ENCODE data around the gene GDF2.

Gene GDF2

GRCh38 chr10:47326306-47326926 is 4.2 kb downstream of the GDF2 start:
- Histone ChIP-seq H2BK120ac (ENCODE audit: low read depth, low read length) (no peak overlapping the region), H3K23ac (ENCODE audit: low read length) (no peak overlapping the region), H2AK5ac (ENCODE audit: low read length) (no peak overlapping the region), H3K4ac (ENCODE audit: low read depth, low read length) (no peak overlapping the region), H3K9ac (ENCODE audit: low read length) (no peak overlapping the region), H2BK15ac (replicated peaks; ENCODE audit: low read depth) (no peak overlapping the region), H3K79me1 (ENCODE audit: low read length) (no peaks in the 10 kb centered on the region), H3K36me3 (ENCODE audit: control insufficient read depth, insufficient read depth, low read length) (no peaks in the 10 kb centered on the region), H2BK5ac (ENCODE audit: low read length) (no peak overlapping the region), H3K27ac (ENCODE audit: low read depth, low read length) (no peak overlapping the region), H3K4me1 (ENCODE audit: control insufficient read depth, low read depth, low read length) (no peaks in the 10 kb centered on the region), H3K18ac (ENCODE audit: low read length) (no peak overlapping the region), H4K5ac (ENCODE audit: low read length) (no peak overlapping the region), H4K8ac (ENCODE audit: low read depth, low read length) (no peak overlapping the region), H3K4me2 (ENCODE audit: low read length) (no peak overlapping the region), H3K27me3 (ENCODE audit: insufficient read depth, low read length, poor library complexity) (no peaks in the 10 kb centered on the region), H3K56ac (ENCODE audit: low read length) (no peak overlapping the region), H3K79me2 (ENCODE audit: control insufficient read depth, insufficient read depth, low read length) (no peaks in the 10 kb centered on the region), H3K4me3 (ENCODE audit: low read length) (no peak overlapping the region)
- DNase-seq = no peak
- no CpG with 5 or more reads among the region's 5 CpGs for WGBS (ENCODE audit: extremely low coverage, insufficient coverage, low lambda C conversion rate)

DNA sequence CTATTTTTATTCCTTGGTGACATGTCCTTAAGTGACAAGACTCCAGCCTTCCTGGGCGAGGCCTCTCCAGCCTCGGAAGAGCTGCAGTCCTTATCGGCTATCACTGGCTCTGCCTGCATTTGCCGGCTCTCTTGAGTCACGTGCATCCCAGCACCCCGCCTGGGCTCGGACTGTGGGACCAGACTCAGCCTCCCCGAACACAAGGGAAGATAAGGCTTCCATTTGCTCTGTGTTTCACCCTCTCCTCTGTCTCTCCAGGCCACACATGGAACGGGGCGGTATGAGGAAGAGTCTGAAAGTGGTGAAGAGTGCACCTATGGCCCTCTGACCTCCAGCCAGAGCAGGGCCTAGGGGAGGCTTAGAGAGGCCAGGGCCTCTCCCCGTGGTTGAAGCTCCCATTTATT is 4.7 kb downstream of the GDF2 start:
- H3K18ac ChIP-seq (ENCODE audit: low read length) = no peak overlapping the region
- H3K79me2 ChIP-seq (ENCODE audit: control insufficient read depth, insufficient read depth, low read length) = no peaks in the 10 kb centered on the region
- no peaks in the 10 kb centered on the region for H3K79me1 ChIP-seq (ENCODE audit: low read length)
- H2BK15ac ChIP-seq (replicated peaks; ENCODE audit: low read depth) = no peak overlapping the region
- no peak overlapping the region for H2AK5ac ChIP-seq (ENCODE audit: low read length)
- H3K9ac ChIP-seq (ENCODE audit: low read length) = no peak overlapping the region
- no peak overlapping the region for H2BK5ac ChIP-seq (ENCODE audit: low read length)
- no peaks in the 10 kb centered on the region for H3K27me3 ChIP-seq (ENCODE audit: insufficient read depth, low read length, poor library complexity)
- H3K4me2 ChIP-seq (ENCODE audit: low read length) = no peak overlapping the region
- no peak overlapping the region for H3K4me3 ChIP-seq (ENCODE audit: low read length)
- H3K27ac ChIP-seq (ENCODE audit: low read depth, low read length) = no peak overlapping the region
- no peak overlapping the region for H4K5ac ChIP-seq (ENCODE audit: low read length)
- DNase-seq = no peak
- H3K36me3 ChIP-seq (ENCODE audit: control insufficient read depth, insufficient read depth, low read length) = no peaks in the 10 kb centered on the region
- no peaks in the 10 kb centered on the region for H3K4me1 ChIP-seq (ENCODE audit: control insufficient read depth, low read depth, low read length)
- H2BK120ac ChIP-seq (ENCODE audit: low read depth, low read length) = no peak overlapping the region
- WGBS (ENCODE audit: extremely low coverage, insufficient coverage, low lambda C conversion rate) = no CpG with 5 or more reads among the region's 11 CpGs
- H3K23ac ChIP-seq (ENCODE audit: low read length) = no peak overlapping the region
- no peak overlapping the region for H3K4ac ChIP-seq (ENCODE audit: low read depth, low read length)
- no peak overlapping the region for H3K56ac ChIP-seq (ENCODE audit: low read length)
- H4K8ac ChIP-seq (ENCODE audit: low read depth, low read length) = no peak overlapping the region

GRCh38 chr10:47329855-47330254 is 7.6 kb downstream of the GDF2 start:
- Histone ChIP-seq H3K4me1 (ENCODE audit: control insufficient read depth, low read depth, low read length) (no peaks in the 10 kb centered on the region), H3K9ac (ENCODE audit: low read length) (no peak overlapping the region), H3K4ac (ENCODE audit: low read depth, low read length) (no peak overlapping the region), H3K27ac (ENCODE audit: low read depth, low read length) (no peak overlapping the region), H3K18ac (ENCODE audit: low read length) (no peak overlapping the region), H3K27me3 (ENCODE audit: insufficient read depth, low read length, poor library complexity) (no peaks in the 10 kb centered on the region), H4K5ac (ENCODE audit: low read length) (no peak overlapping the region), H3K23ac (ENCODE audit: low read length) (no peak overlapping the region), H3K79me1 (ENCODE audit: low read length) (no peaks in the 10 kb centered on the region), H4K8ac (ENCODE audit: low read depth, low read length) (no peak overlapping the region), H2BK120ac (ENCODE audit: low read depth, low read length) (no peak overlapping the region), H2BK5ac (ENCODE audit: low read length) (no peak overlapping the region), H3K4me2 (ENCODE audit: low read length) (no peak overlapping the region), H2AK5ac (ENCODE audit: low read length) (no peak overlapping the region), H3K56ac (ENCODE audit: low read length) (no peak overlapping the region), H2BK15ac (replicated peaks; ENCODE audit: low read depth) (no peak overlapping the region), H3K36me3 (ENCODE audit: control insufficient read depth, insufficient read depth, low read length) (no peaks in the 10 kb centered on the region), H3K4me3 (ENCODE audit: low read length) (no peak overlapping the region), H3K79me2 (ENCODE audit: control insufficient read depth, insufficient read depth, low read length) (no peaks in the 10 kb centered on the region)
- no CpG with 5 or more reads among the region's 4 CpGs for WGBS (ENCODE audit: extremely low coverage, insufficient coverage, low lambda C conversion rate)
- no peak for DNase-seq

- DNase-seq = no peak
- Histone ChIP-seq H3K4me2 (ENCODE audit: low read length) (no peak overlapping the region), H3K27ac (ENCODE audit: low read depth, low read length) (no peak overlapping the region), H3K9ac (ENCODE audit: low read length) (no peak overlapping the region), H3K23ac (ENCODE audit: low read length) (no peak overlapping the region), H2BK15ac (replicated peaks; ENCODE audit: low read depth) (no peak overlapping the region), H2BK120ac (ENCODE audit: low read depth, low read length) (no peak overlapping the region), H3K18ac (ENCODE audit: low read length) (no peak overlapping the region), H3K79me2 (ENCODE audit: control insufficient read depth, insufficient read depth, low read length) (no peaks in the 10 kb centered on the region), H3K4me1 (ENCODE audit: control insufficient read depth, low read depth, low read length) (no peaks in the 10 kb centered on the region), H4K8ac (ENCODE audit: low read depth, low read length) (no peak overlapping the region), H2BK5ac (ENCODE audit: low read length) (no peak overlapping the region), H3K79me1 (ENCODE audit: low read length) (no peaks in the 10 kb centered on the region), H3K4me3 (ENCODE audit: low read length) (no peak overlapping the region), H3K56ac (ENCODE audit: low read length) (no peak overlapping the region), H4K5ac (ENCODE audit: low read length) (no peak overlapping the region), H2AK5ac (ENCODE audit: low read length) (no peak overlapping the region), H3K36me3 (ENCODE audit: control insufficient read depth, insufficient read depth, low read length) (no peaks in the 10 kb centered on the region), H3K27me3 (ENCODE audit: insufficient read depth, low read length, poor library complexity) (no peaks in the 10 kb centered on the region), H3K4ac (ENCODE audit: low read depth, low read length) (no peak overlapping the region)
- WGBS (ENCODE audit: extremely low coverage, insufficient coverage, low lambda C conversion rate) = no CpG with 5 or more reads among the region's 3 CpGs
Measured at GRCh38 chr10:47330366-47330765, 8.1 kb downstream of the GDF2 start.

- Histone ChIP-seq H2BK15ac (replicated peaks; ENCODE audit: low read depth) (no peak overlapping the region), H3K4ac (ENCODE audit: low read depth, low read length) (no peak overlapping the region), H2BK5ac (ENCODE audit: low read length) (no peak overlapping the region), H3K56ac (ENCODE audit: low read length) (no peak overlapping the region), H3K27me3 (ENCODE audit: insufficient read depth, low read length, poor library complexity) (no peaks in the 10 kb centered on the region), H3K4me1 (ENCODE audit: control insufficient read depth, low read depth, low read length) (no peaks in the 10 kb centered on the region), H3K27ac (ENCODE audit: low read depth, low read length) (no peak overlapping the region), H3K23ac (ENCODE audit: low read length) (no peak overlapping the region), H2AK5ac (ENCODE audit: low read length) (no peak overlapping the region), H2BK120ac (ENCODE audit: low read depth, low read length) (no peak overlapping the region), H3K9ac (ENCODE audit: low read length) (no peak overlapping the region), H4K5ac (ENCODE audit: low read length) (no peak overlapping the region), H3K18ac (ENCODE audit: low read length) (no peak overlapping the region), H3K4me2 (ENCODE audit: low read length) (no peak overlapping the region), H3K36me3 (ENCODE audit: control insufficient read depth, insufficient read depth, low read length) (no peaks in the 10 kb centered on the region), H3K79me1 (ENCODE audit: low read length) (no peaks in the 10 kb centered on the region), H3K79me2 (ENCODE audit: control insufficient read depth, insufficient read depth, low read length) (no peaks in the 10 kb centered on the region), H4K8ac (ENCODE audit: low read depth, low read length) (no peak overlapping the region), H3K4me3 (ENCODE audit: low read length) (no peak overlapping the region)
- DNase-seq = no peak
- no CpG with 5 or more reads among the region's 3 CpGs for WGBS (ENCODE audit: extremely low coverage, insufficient coverage, low lambda C conversion rate)
Measured at GRCh38 chr10:47330804-47331203, 8.6 kb downstream of the GDF2 start.

GRCh38 chr10:47331491-47331890 is 9.2 kb downstream of the GDF2 start:
- no CpG with 5 or more reads among the region's 9 CpGs for WGBS (ENCODE audit: extremely low coverage, insufficient coverage, low lambda C conversion rate)
- Histone ChIP-seq H3K27ac (ENCODE audit: low read depth, low read length) (no peak overlapping the region), H3K23ac (ENCODE audit: low read length) (no peak overlapping the region), H3K36me3 (ENCODE audit: control insufficient read depth, insufficient read depth, low read length) (no peaks in the 10 kb centered on the region), H3K9ac (ENCODE audit: low read length) (no peak overlapping the region), H4K5ac (ENCODE audit: low read length) (no peak overlapping the region), H3K79me1 (ENCODE audit: low read length) (no peaks in the 10 kb centered on the region), H3K79me2 (ENCODE audit: control insufficient read depth, insufficient read depth, low read length) (no peaks in the 10 kb centered on the region), H2BK15ac (replicated peaks; ENCODE audit: low read depth) (no peak overlapping the region), H3K27me3 (ENCODE audit: insufficient read depth, low read length, poor library complexity) (no peaks in the 10 kb centered on the region), H3K4ac (ENCODE audit: low read depth, low read length) (no peak overlapping the region), H3K4me2 (ENCODE audit: low read length) (no peak overlapping the region), H2BK5ac (ENCODE audit: low read length) (no peak overlapping the region), H2BK120ac (ENCODE audit: low read depth, low read length) (no peak overlapping the region), H3K18ac (ENCODE audit: low read length) (no peak overlapping the region), H4K8ac (ENCODE audit: low read depth, low read length) (no peak overlapping the region), H3K4me3 (ENCODE audit: low read length) (no peak overlapping the region), H3K56ac (ENCODE audit: low read length) (no peak overlapping the region), H3K4me1 (ENCODE audit: control insufficient read depth, low read depth, low read length) (no peaks in the 10 kb centered on the region), H2AK5ac (ENCODE audit: low read length) (no peak overlapping the region)
- DNase-seq = no peak
